HEK293 (cell line): Measurements from ENCODE around the gene ANKRD37.

ENCODE experiments used
- CTCF ChIA-PET: fragments of 350-600 bp; formaldehyde crosslinking; extraction: SDS; loops from one replicate; lab custom pipeline; 2021; ENCODE audit warnings: antibody characterized with exemption; lab: Yijun Ruan, JAX
- POLR2A ChIA-PET: fragments of 300-600 bp; formaldehyde crosslinking; extraction: SDS; loops from one replicate; lab custom pipeline; 2020; ENCODE audit warnings: antibody characterized with exemption, inconsistent platforms; lab: Yijun Ruan, JAX
- H3K27ac ChIP-seq: fragments of 200-500 bp; sonication (Bioruptor generic); 2 replicates; pipeline ENCODE4 v1.5.1; 2014; ENCODE audit warnings: low read depth, low read length, control low read depth, inconsistent platforms; ENCODE audit errors: extremely low read depth
- H3K36me3 ChIP-seq, 2 experiments: fragments of 200-500 bp in 1 of 2; sonication (Bioruptor generic) in 1 of 2; 1 replicate in 1 of 2; 2 replicates in 1 of 2; pipeline ENCODE4 v1.5.1; 2014 to 2017; ENCODE audit warnings: inconsistent platforms in 2 of 2, low read length in 2 of 2; ENCODE audit not compliant: control insufficient read depth in 2 of 2, insufficient read depth in 1 of 2
- H3K4me1 ChIP-seq: fragments of 200-500 bp; sonication (Bioruptor generic); 2 replicates; pipeline ENCODE4 v1.5.1; 2014; ENCODE audit warnings: mild to moderate bottlenecking, low read length, inconsistent platforms; ENCODE audit not compliant: control insufficient read depth, insufficient read depth
- H3K4me3 ChIP-seq: 2 replicates; pipeline ENCODE4 v1.5.1; 2011; ENCODE audit warnings: low read depth, mild to moderate bottlenecking, control low read depth, low read length, moderate library complexity
- H3K9me3 ChIP-seq: fragments of 200-500 bp; sonication (Bioruptor generic); 2 replicates; pipeline ENCODE4 v1.5.1; 2014; ENCODE audit warnings: low read depth, low read length, inconsistent platforms; ENCODE audit not compliant: control insufficient read depth, insufficient read depth
- BCL11A ChIP-seq: fragments of 450-650 bp; formaldehyde crosslinking; IDR thresholded peaks from 2 replicates; pipeline ENCODE4 v1.5.1; 2016; ENCODE audit warnings: low read depth, missing biosample characterization, missing genetic modification characterization
- GLIS1 ChIP-seq: fragments of 450-650 bp; formaldehyde crosslinking; IDR thresholded peaks from 2 replicates; pipeline ENCODE4 v1.5.1; 2016; ENCODE audit warnings: missing biosample characterization, missing genetic modification characterization
- HOXD13 ChIP-seq: sonication (generic); formaldehyde crosslinking; IDR thresholded peaks from 2 replicates; pipeline ENCODE4 v1.8.0; 2022; ENCODE audit warnings: missing genetic modification reagents, borderline replicate concordance
- PRDM1 ChIP-seq: fragments of 450-650 bp; formaldehyde crosslinking; IDR thresholded peaks from 2 replicates; pipeline ENCODE4; 2016; ENCODE audit warnings: missing biosample characterization, missing genetic modification characterization
- SP3 ChIP-seq: fragments of 450-650 bp; formaldehyde crosslinking; IDR thresholded peaks from 2 replicates; pipeline ENCODE4 v1.5.1; 2016; ENCODE audit warnings: missing biosample characterization, missing genetic modification characterization
- ZFP3 ChIP-seq: fragments of 450-650 bp; formaldehyde crosslinking; IDR thresholded peaks from 2 replicates; pipeline ENCODE4 v1.5.1; 2016; ENCODE audit warnings: low read depth, missing biosample characterization, missing genetic modification characterization
- ZNF248 ChIP-seq: fragments of 450-650 bp; formaldehyde crosslinking; IDR thresholded peaks from 2 replicates; pipeline ENCODE4 v1.5.1; 2017; ENCODE audit warnings: missing biosample characterization, missing genetic modification characterization
- ZNF274 ChIP-seq, 2 experiments: fragments of 200-500 bp in 1 of 2; fragments of 450-650 bp in 1 of 2; sonication (Bioruptor generic) in 1 of 2; formaldehyde crosslinking in 1 of 2; IDR thresholded peaks; 2 replicates each; pipeline versions ENCODE4 v1.5.1 to v1.6.1; 2014 to 2016; ENCODE audit warnings: borderline replicate concordance in 1 of 2, inconsistent platforms in 1 of 2, low read length in 1 of 2, missing biosample characterization in 1 of 2, missing genetic modification characterization in 1 of 2
- ZNF311 ChIP-seq: fragments of 450-650 bp; formaldehyde crosslinking; IDR thresholded peaks from 2 replicates; pipeline ENCODE4 v1.5.1; 2017; ENCODE audit warnings: missing biosample characterization, missing genetic modification characterization, borderline replicate concordance
- ZNF416 ChIP-seq: fragments of 450-650 bp; formaldehyde crosslinking; IDR thresholded peaks from 2 replicates; pipeline ENCODE4 v1.5.1; 2016; ENCODE audit warnings: missing biosample characterization, missing genetic modification characterization
- ZNF426 ChIP-seq: fragments of 450-650 bp; formaldehyde crosslinking; IDR thresholded peaks from 2 replicates; pipeline ENCODE4 v1.5.1; 2017; ENCODE audit warnings: missing biosample characterization, missing genetic modification characterization, mild to moderate bottlenecking, inconsistent platforms, moderate library complexity
- ZNF514 ChIP-seq: fragments of 450-650 bp; formaldehyde crosslinking; IDR thresholded peaks from 2 replicates; pipeline ENCODE4 v1.5.1; 2016; ENCODE audit warnings: missing biosample characterization, missing genetic modification characterization
- ZNF555 ChIP-seq: fragments of 450-650 bp; formaldehyde crosslinking; conservative IDR thresholded peaks from 2 replicates; pipeline ENCODE4 v1.5.1; 2017; ENCODE audit warnings: missing biosample characterization, mild to moderate bottlenecking, missing genetic modification characterization, inconsistent platforms
- ZNF660 ChIP-seq: fragments of 450-650 bp; IDR thresholded peaks from 2 replicates; pipeline ENCODE4 v1.5.1; 2018; ENCODE audit warnings: missing biosample characterization, mild to moderate bottlenecking, missing genetic modification characterization
- ZNF777 ChIP-seq: fragments of 450-650 bp; formaldehyde crosslinking; IDR thresholded peaks from 2 replicates; pipeline ENCODE4 v1.5.1; 2017; ENCODE audit warnings: missing biosample characterization, missing genetic modification characterization, borderline replicate concordance
- ZNF792 ChIP-seq: fragments of 450-650 bp; formaldehyde crosslinking; IDR thresholded peaks from 2 replicates; pipeline ENCODE4 v1.5.1; 2016; ENCODE audit warnings: missing biosample characterization, missing genetic modification characterization
- ZNF843 ChIP-seq: fragments of 450-650 bp; formaldehyde crosslinking; IDR thresholded peaks from 2 replicates; pipeline ENCODE4 v1.5.1; 2016; ENCODE audit warnings: missing biosample characterization, missing genetic modification characterization
- TF ChIP-seq, protein P1 (sequence below): fragments of 450-650 bp; IDR thresholded peaks from 2 replicates; pipeline ENCODE4 v1.5.1; 2018; ENCODE audit warnings: missing biosample characterization, missing genetic modification characterization
- TF ChIP-seq, protein P2 (sequence below): fragments of 450-650 bp; formaldehyde crosslinking; IDR thresholded peaks from 2 replicates; pipeline ENCODE4 v1.5.1; 2017; ENCODE audit warnings: missing biosample characterization, missing genetic modification characterization
- TF ChIP-seq, protein P3 (sequence below): fragments of 450-650 bp; formaldehyde crosslinking; IDR thresholded peaks from 2 replicates; pipeline ENCODE4 v1.5.1; 2016; ENCODE audit warnings: missing biosample characterization, missing genetic modification characterization
- TF ChIP-seq, protein P4 (sequence below): fragments of 450-650 bp; formaldehyde crosslinking; IDR thresholded peaks from 2 replicates; pipeline ENCODE4 v1.5.1; 2016; ENCODE audit warnings: missing biosample characterization, missing genetic modification characterization
- TF ChIP-seq, protein P5 (sequence below): fragments of 450-650 bp; formaldehyde crosslinking; IDR thresholded peaks from 2 replicates; pipeline ENCODE4 v1.5.1; 2016; ENCODE audit warnings: missing biosample characterization, missing genetic modification characterization
- TF ChIP-seq, protein P6 (sequence below): fragments of 450-650 bp; formaldehyde crosslinking; IDR thresholded peaks from 2 replicates; pipeline ENCODE4 v1.5.1; 2016; ENCODE audit warnings: missing biosample characterization, missing genetic modification characterization, borderline replicate concordance
- TF ChIP-seq, protein P7 (sequence below): fragments of 450-650 bp; formaldehyde crosslinking; IDR thresholded peaks from 2 replicates; pipeline ENCODE4 v1.5.1; 2016; ENCODE audit warnings: missing biosample characterization, missing genetic modification characterization

The ANKRD37 gene

DNA sequence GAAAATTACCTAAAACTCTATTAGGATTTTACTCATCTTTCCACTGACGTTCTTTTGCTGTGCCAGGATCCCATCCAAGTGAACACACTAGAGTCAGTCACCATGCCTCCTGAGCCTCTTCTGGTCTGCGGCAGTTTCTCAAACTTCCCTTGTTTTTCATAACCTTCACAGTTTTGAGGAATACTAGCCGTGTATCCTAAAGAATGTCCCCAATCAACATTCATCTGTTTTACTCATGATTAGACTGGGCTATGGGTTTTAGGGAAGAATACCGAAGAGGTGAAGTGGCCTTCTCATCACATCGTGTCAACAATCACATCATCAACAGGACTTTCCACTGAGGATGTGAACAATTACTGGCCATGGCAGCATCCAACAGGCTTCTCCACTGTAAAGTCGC, 5.7 kb upstream of the ANKRD37 start (continued):
- TF ChIP-seq, protein P1, sequence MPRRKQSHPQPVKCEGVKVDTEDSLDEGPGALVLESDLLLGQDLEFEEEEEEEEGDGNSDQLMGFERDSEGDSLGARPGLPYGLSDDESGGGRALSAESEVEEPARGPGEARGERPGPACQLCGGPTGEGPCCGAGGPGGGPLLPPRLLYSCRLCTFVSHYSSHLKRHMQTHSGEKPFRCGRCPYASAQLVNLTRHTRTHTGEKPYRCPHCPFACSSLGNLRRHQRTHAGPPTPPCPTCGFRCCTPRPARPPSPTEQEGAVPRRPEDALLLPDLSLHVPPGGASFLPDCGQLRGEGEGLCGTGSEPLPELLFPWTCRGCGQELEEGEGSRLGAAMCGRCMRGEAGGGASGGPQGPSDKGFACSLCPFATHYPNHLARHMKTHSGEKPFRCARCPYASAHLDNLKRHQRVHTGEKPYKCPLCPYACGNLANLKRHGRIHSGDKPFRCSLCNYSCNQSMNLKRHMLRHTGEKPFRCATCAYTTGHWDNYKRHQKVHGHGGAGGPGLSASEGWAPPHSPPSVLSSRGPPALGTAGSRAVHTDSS (tag by site-specific recombination), result no peak
- TF ChIP-seq, protein P2, sequence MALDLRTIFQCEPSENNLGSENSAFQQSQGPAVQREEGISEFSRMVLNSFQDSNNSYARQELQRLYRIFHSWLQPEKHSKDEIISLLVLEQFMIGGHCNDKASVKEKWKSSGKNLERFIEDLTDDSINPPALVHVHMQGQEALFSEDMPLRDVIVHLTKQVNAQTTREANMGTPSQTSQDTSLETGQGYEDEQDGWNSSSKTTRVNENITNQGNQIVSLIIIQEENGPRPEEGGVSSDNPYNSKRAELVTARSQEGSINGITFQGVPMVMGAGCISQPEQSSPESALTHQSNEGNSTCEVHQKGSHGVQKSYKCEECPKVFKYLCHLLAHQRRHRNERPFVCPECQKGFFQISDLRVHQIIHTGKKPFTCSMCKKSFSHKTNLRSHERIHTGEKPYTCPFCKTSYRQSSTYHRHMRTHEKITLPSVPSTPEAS (tag by site-specific recombination), result no peak
- TF ChIP-seq ZNF426, result no peak
- TF ChIP-seq, protein P3, sequence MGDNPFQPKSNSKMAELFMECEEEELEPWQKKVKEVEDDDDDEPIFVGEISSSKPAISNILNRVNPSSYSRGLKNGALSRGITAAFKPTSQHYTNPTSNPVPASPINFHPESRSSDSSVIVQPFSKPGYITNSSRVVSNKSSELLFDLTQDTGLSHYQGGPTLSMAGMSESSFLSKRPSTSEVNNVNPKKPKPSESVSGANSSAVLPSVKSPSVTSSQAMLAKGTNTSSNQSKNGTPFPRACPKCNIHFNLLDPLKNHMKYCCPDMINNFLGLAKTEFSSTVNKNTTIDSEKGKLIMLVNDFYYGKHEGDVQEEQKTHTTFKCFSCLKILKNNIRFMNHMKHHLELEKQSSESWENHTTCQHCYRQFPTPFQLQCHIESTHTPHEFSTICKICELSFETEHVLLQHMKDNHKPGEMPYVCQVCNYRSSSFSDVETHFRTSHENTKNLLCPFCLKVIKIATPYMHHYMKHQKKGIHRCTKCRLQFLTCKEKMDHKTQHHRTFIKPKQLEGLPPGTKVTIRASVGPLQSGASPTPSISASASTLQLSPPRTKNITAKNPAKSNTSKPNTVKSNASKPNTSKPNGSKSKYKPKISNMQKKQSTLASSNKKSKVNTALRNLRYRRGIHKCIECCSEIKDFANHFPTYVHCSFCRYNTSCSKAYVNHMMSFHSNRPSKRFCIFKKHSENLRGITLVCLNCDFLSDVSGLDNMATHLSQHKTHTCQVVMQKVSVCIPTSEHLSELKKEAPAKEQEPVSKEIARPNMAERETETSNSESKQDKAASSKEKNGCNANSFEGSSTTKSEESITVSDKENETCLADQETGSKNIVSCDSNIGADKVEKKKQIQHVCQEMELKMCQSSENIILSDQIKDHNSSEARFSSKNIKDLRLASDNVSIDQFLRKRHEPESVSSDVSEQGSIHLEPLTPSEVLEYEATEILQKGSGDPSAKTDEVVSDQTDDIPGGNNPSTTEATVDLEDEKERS (tag by site-specific recombination), result no peak

DNA sequence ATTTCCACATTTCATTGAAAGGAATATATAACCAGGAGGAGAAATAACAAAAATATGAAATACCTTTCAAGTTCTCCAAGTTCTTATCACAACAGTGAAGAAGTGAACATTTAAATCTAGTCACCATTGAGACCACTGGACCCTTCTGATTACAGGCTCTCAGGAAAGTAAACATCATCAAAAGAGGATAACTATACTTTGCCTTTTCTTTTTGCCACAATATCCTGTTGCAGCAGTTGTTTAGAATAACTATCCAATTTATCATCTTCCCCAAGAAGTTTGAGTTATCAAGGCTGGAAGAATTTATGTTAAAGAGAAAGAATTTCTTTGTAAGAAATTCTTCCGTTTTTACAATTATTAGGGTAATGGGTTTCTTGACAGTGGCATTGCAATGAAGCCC, 4.5 kb upstream of the ANKRD37 start:
- Histone ChIP-seq H3K36me3 (no peaks in the 10 kb centered on the region), H3K4me1 (peaks cover 4% of the 10 kb centered on the region; the same call in 1 of the 2 replicates), H3K9me3 (no peaks in the 10 kb centered on the region)
- TF ChIP-seq ZNF777 (no peak), ZNF311 (no peak), GLIS1 (tag by site-specific recombination) (no peak), ZNF792 (tag by site-specific recombination) (no peak), ZNF843 (tag by site-specific recombination) (no peak), HOXD13 (CRISPR knock-in tag) (no peak), ZFP3 (tag by site-specific recombination) (no peak), ZNF416 (tag by site-specific recombination) (no peak), BCL11A (no peak), ZNF660 (tag by site-specific recombination) (no peak), ZNF514 (tag by site-specific recombination) (no peak), SP3 (tag by site-specific recombination) (no peak), ZNF555 (tag by site-specific recombination) (no peak), PRDM1 (tag by site-specific recombination) (no peak), ZNF248 (tag by site-specific recombination) (no peak), ZNF274 (IDR thresholded peaks at IDR 0.05; ENCODE audit: low read length) (no peak), ZNF274 (tag by site-specific recombination; IDR thresholded peaks at IDR 0.05; ENCODE audit: borderline replicate concordance) (no peak)
- TF ChIP-seq, protein P4, sequence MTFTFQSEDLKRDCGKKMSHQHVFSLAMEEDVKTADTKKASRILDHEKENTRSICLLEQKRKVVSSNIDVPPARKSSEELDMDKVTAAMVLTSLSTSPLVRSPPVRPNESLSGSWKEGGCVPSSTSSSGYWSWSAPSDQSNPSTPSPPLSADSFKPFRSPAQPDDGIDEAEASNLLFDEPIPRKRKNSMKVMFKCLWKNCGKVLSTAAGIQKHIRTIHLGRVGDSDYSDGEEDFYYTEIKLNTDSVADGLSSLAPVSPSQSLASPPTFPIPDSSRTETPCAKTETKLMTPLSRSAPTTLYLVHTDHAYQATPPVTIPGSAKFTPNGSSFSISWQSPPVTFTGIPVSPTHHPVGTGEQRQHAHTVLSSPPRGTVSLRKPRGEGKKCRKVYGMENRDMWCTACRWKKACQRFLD (tag by site-specific recombination), result no peak
- TF ChIP-seq, protein P5, sequence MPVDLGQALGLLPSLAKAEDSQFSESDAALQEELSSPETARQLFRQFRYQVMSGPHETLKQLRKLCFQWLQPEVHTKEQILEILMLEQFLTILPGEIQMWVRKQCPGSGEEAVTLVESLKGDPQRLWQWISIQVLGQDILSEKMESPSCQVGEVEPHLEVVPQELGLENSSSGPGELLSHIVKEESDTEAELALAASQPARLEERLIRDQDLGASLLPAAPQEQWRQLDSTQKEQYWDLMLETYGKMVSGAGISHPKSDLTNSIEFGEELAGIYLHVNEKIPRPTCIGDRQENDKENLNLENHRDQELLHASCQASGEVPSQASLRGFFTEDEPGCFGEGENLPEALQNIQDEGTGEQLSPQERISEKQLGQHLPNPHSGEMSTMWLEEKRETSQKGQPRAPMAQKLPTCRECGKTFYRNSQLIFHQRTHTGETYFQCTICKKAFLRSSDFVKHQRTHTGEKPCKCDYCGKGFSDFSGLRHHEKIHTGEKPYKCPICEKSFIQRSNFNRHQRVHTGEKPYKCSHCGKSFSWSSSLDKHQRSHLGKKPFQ (tag by site-specific recombination), result no peak
- TF ChIP-seq, protein P6, sequence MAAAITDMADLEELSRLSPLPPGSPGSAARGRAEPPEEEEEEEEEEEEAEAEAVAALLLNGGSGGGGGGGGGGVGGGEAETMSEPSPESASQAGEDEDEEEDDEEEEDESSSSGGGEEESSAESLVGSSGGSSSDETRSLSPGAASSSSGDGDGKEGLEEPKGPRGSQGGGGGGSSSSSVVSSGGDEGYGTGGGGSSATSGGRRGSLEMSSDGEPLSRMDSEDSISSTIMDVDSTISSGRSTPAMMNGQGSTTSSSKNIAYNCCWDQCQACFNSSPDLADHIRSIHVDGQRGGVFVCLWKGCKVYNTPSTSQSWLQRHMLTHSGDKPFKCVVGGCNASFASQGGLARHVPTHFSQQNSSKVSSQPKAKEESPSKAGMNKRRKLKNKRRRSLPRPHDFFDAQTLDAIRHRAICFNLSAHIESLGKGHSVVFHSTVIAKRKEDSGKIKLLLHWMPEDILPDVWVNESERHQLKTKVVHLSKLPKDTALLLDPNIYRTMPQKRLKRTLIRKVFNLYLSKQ, result no peak
- TF ChIP-seq, protein P7, sequence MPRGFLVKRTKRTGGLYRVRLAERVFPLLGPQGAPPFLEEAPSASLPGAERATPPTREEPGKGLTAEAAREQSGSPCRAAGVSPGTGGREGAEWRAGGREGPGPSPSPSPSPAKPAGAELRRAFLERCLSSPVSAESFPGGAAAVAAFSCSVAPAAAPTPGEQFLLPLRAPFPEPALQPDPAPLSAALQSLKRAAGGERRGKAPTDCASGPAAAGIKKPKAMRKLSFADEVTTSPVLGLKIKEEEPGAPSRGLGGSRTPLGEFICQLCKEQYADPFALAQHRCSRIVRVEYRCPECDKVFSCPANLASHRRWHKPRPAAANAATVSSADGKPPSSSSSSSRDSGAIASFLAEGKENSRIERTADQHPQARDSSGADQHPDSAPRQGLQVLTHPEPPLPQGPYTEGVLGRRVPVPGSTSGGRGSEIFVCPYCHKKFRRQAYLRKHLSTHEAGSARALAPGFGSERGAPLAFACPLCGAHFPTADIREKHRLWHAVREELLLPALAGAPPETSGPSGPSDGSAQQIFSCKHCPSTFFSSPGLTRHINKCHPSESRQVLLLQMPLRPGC (tag by site-specific recombination), result no peak
- TF ChIP-seq, all 188 proteins: peak for 0
- Histone ChIP-seq H3K4me3 (no peak overlapping the region), H3K27ac (no peak overlapping the region)
- CTCF ChIA-PET, result no interaction called here
- POLR2A ChIA-PET, result no interaction called here
